GM23338 (cell line): ENCODE results near the gene SYT14. TPM values are rescaled to one million over a fixed set of nuclear protein-coding genes. Genes with fewer than 3 reads are reported as not detected.

Source experiments
- ATAC-seq: fragments of 200-7000 bp; cut with Tn5 transposase; 3 replicates; pipeline ENCODE4 v1.9.1; 2020
- DNase-seq: peaks from one replicate; pipeline ENCODE4 v3.0.0-alpha.2; 2015; ENCODE audit warnings: low spot score
- H2AFZ ChIP-seq: fragments of 200-600 bp; sonication (generic); 2 replicates; pipeline ENCODE4 v1.8.0; 2016; ENCODE audit warnings: antibody characterized with exemption, mild to moderate bottlenecking, moderate library complexity
- H3F3A ChIP-seq: fragments of 200-600 bp; sonication (generic); replicated peaks from 2 replicates; pipeline ENCODE4 v1.8.0; 2017; ENCODE audit warnings: antibody characterized with exemption, mixed run types, low read depth
- H3K27ac ChIP-seq: fragments of 200-600 bp; sonication (generic); 2 replicates; pipeline ENCODE4 v1.6.1; 2016; ENCODE audit warnings: low read depth
- H3K27me3 ChIP-seq: fragments of 200-600 bp; sonication (generic); 2 replicates; pipeline ENCODE4 v1.8.0; 2016; ENCODE audit warnings: mild to moderate bottlenecking, mixed run types, moderate library complexity; ENCODE audit not compliant: insufficient read depth
- H3K36me3 ChIP-seq: fragments of 200-600 bp; sonication (generic); 2 replicates; pipeline ENCODE4 v1.8.0; 2016; ENCODE audit warnings: mild to moderate bottlenecking; ENCODE audit not compliant: insufficient read depth
- H3K4me1 ChIP-seq: fragments of 200-600 bp; sonication (generic); 2 replicates; pipeline ENCODE4 v1.8.0; 2016; ENCODE audit warnings: mild to moderate bottlenecking, moderate library complexity; ENCODE audit not compliant: insufficient read depth
- H3K4me2 ChIP-seq: fragments of 200-600 bp; sonication (generic); 2 replicates; pipeline ENCODE4 v1.7.1; 2017; ENCODE audit warnings: mixed run types
- H3K4me3 ChIP-seq: fragments of 200-600 bp; sonication (generic); 2 replicates; pipeline ENCODE4 v1.6.1; 2016; ENCODE audit warnings: mixed run types
- H3K79me2 ChIP-seq: fragments of 200-600 bp; sonication (generic); replicated peaks from 2 replicates; pipeline ENCODE4 v1.8.0; 2017; ENCODE audit warnings: mild to moderate bottlenecking; ENCODE audit not compliant: insufficient read depth
- H3K9me2 ChIP-seq: fragments of 200-600 bp; sonication (generic); 2 replicates; pipeline ENCODE4 v1.8.0; 2017; ENCODE audit not compliant: insufficient read depth
- H4K20me1 ChIP-seq: fragments of 200-600 bp; sonication (generic); replicated peaks from 2 replicates; pipeline ENCODE4 v1.8.0; 2017; ENCODE audit warnings: mild to moderate bottlenecking; ENCODE audit not compliant: insufficient read depth
- H3K27ac Mint-ChIP-seq: 2 replicates; pipeline ENCODE4 v1.8.0; 2020; ENCODE audit warnings: inconsistent platforms, mild to moderate bottlenecking, moderate library complexity, mixed read lengths
- H3K27me3 Mint-ChIP-seq: 3 replicates; pipeline ENCODE4 v1.8.0; 2022; ENCODE audit warnings: low read depth, mild to moderate bottlenecking, moderate library complexity, mixed read lengths, inconsistent platforms; ENCODE audit not compliant: insufficient read depth, poor library complexity
- H3K36me3 Mint-ChIP-seq: 3 replicates; pipeline ENCODE4 v1.8.0; 2021; ENCODE audit warnings: low read depth, mild to moderate bottlenecking, inconsistent platforms, moderate library complexity, mixed read lengths
- H3K4me1 Mint-ChIP-seq: 3 replicates; pipeline ENCODE4 v1.8.0; 2020; ENCODE audit warnings: mild to moderate bottlenecking, inconsistent platforms, mixed read lengths
- H3K4me3 Mint-ChIP-seq: 3 replicates; pipeline ENCODE4 v1.8.0; 2021; ENCODE audit warnings: moderate library complexity, mild to moderate bottlenecking, inconsistent platforms, mixed read lengths
- H3K9me3 Mint-ChIP-seq: 3 replicates; pipeline ENCODE4 v1.8.0; 2020; ENCODE audit warnings: moderate library complexity, mild to moderate bottlenecking, inconsistent platforms, mixed read lengths
- CREB1 ChIP-seq: fragments of 250-450 bp; sonication (Bioruptor Pico); IDR thresholded peaks from 2 replicates; pipeline ENCODE4 v1.5.0; 2020; ENCODE audit warnings: low read depth, mild to moderate bottlenecking, moderate library complexity
- EZH2phosphoT487 ChIP-seq: fragments of 200-600 bp; sonication (generic); IDR thresholded peaks from one replicate; pipeline ENCODE4 v1.8.1; 2018; ENCODE audit warnings: antibody characterized with exemption; ENCODE audit not compliant: unreplicated experiment
- ZNF114 ChIP-seq: fragments of 250-450 bp; sonication (Bioruptor Pico); IDR thresholded peaks from 2 replicates; pipeline ENCODE4 v1.5.0; 2020; ENCODE audit warnings: mild to moderate bottlenecking, moderate library complexity
- ZNF331 ChIP-seq: fragments of 250-450 bp; sonication (Bioruptor Pico); IDR thresholded peaks from 2 replicates; pipeline ENCODE4 v1.5.0; 2020; ENCODE audit warnings: low read depth, mild to moderate bottlenecking, moderate library complexity
- polyA plus RNA-seq: library from polyadenylated mRNA; unstranded; fragments of >200 nt; fragmentation: Nextera tagmentation; extraction: Ambion mirVana; gene quantifications from 2 replicates; pipeline ENCODE4 v1.2.1, GENCODE V29; 2016
- total RNA-seq: library from RNA; depleted of rRNA; stranded (reverse); fragments of >200 nt; shearing (Covaris generic); gene quantifications from 2 replicates; pipeline ENCODE4 v1.2.3, GENCODE V29; 2014
- TF ChIP-seq, protein P1 (sequence below): IDR thresholded peaks from 2 replicates; pipeline ENCODE4 v1.6.1; 2016; ENCODE audit warnings: antibody characterized with exemption
- TF ChIP-seq, protein P2 (sequence below): fragments of 250-450 bp; sonication (Bioruptor Pico); IDR thresholded peaks from 2 replicates; pipeline ENCODE4 v1.5.0; 2020; ENCODE audit warnings: mild to moderate bottlenecking, moderate library complexity

SYT14 gene
- total and polyA plus RNA-seq, 2 experiments from 2014 or later, result 5.2 to 22.4 TPM

DNA sequence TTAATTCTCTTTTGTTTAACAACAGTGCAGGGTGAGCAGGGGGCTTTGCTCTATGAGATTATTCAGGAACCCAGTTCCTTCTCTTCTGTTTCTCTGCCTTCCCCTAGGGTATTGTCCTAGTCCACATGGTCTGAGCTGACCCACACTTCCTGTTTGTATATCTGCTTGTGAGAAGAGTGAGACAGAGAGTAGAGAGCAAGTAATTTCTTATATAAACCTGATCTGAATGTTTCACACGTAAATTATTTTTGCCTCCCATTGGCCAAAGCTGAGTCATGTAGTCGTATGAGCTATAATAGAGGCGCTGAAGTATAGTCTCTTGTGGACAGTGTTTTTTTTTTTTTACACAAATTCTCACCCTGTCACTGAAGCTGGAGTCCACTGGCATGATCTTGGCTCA is 160.3 kb downstream of the SYT14 start (continued):
- TF ChIP-seq ZNF331, result no peak
- TF ChIP-seq ZNF114, result no peak
- no peak for TF ChIP-seq EZH2phosphoT487

DNA sequence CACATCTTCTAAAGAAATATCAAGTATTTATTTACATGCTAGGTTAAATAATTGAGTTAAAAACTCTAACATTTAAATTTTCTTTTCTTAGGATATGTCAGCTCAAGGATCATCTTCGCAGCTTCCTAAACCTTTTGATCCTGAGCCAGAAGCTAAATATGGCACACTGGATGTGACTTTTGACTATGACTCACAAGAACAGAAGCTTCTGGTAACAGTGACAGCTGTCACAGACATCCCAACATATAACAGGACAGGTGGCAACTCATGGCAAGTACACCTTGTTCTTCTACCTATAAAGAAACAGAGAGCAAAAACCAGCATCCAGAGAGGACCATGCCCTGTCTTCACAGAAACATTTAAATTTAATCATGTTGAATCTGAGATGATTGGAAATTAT is 161.9 kb downstream of the SYT14 start:
- H3F3A ChIP-seq, result no peaks in the 10 kb centered on the region
- H3K36me3 Mint-ChIP-seq, result peaks cover 9% of the 10 kb centered on the region; the same call in 1 of the 3 replicates
- no peaks in the 10 kb centered on the region for H3K27me3 ChIP-seq
- H3K79me2 ChIP-seq, result no peaks in the 10 kb centered on the region
- H2AFZ ChIP-seq, result no peak overlapping the region
- H3K4me2 ChIP-seq, result no peak overlapping the region
- no peaks in the 10 kb centered on the region for H3K4me1 ChIP-seq
- H3K27me3 Mint-ChIP-seq, result no peaks in the 10 kb centered on the region
- ATAC-seq (no peak), DNase-seq (no peak)
- H3K9me3 Mint-ChIP-seq, result no peaks in the 10 kb centered on the region
- no peaks in the 10 kb centered on the region for H3K4me1 Mint-ChIP-seq
- H3K4me3 Mint-ChIP-seq, result no peak overlapping the region
- TF ChIP-seq ZNF114 (no peak), CREB1 (CRISPR knock-in tag) (no peak), ZNF331 (no peak)
- TF ChIP-seq, protein P1, sequence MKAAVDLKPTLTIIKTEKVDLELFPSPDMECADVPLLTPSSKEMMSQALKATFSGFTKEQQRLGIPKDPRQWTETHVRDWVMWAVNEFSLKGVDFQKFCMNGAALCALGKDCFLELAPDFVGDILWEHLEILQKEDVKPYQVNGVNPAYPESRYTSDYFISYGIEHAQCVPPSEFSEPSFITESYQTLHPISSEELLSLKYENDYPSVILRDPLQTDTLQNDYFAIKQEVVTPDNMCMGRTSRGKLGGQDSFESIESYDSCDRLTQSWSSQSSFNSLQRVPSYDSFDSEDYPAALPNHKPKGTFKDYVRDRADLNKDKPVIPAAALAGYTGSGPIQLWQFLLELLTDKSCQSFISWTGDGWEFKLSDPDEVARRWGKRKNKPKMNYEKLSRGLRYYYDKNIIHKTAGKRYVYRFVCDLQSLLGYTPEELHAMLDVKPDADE, result no peak
- TF ChIP-seq, protein P2, sequence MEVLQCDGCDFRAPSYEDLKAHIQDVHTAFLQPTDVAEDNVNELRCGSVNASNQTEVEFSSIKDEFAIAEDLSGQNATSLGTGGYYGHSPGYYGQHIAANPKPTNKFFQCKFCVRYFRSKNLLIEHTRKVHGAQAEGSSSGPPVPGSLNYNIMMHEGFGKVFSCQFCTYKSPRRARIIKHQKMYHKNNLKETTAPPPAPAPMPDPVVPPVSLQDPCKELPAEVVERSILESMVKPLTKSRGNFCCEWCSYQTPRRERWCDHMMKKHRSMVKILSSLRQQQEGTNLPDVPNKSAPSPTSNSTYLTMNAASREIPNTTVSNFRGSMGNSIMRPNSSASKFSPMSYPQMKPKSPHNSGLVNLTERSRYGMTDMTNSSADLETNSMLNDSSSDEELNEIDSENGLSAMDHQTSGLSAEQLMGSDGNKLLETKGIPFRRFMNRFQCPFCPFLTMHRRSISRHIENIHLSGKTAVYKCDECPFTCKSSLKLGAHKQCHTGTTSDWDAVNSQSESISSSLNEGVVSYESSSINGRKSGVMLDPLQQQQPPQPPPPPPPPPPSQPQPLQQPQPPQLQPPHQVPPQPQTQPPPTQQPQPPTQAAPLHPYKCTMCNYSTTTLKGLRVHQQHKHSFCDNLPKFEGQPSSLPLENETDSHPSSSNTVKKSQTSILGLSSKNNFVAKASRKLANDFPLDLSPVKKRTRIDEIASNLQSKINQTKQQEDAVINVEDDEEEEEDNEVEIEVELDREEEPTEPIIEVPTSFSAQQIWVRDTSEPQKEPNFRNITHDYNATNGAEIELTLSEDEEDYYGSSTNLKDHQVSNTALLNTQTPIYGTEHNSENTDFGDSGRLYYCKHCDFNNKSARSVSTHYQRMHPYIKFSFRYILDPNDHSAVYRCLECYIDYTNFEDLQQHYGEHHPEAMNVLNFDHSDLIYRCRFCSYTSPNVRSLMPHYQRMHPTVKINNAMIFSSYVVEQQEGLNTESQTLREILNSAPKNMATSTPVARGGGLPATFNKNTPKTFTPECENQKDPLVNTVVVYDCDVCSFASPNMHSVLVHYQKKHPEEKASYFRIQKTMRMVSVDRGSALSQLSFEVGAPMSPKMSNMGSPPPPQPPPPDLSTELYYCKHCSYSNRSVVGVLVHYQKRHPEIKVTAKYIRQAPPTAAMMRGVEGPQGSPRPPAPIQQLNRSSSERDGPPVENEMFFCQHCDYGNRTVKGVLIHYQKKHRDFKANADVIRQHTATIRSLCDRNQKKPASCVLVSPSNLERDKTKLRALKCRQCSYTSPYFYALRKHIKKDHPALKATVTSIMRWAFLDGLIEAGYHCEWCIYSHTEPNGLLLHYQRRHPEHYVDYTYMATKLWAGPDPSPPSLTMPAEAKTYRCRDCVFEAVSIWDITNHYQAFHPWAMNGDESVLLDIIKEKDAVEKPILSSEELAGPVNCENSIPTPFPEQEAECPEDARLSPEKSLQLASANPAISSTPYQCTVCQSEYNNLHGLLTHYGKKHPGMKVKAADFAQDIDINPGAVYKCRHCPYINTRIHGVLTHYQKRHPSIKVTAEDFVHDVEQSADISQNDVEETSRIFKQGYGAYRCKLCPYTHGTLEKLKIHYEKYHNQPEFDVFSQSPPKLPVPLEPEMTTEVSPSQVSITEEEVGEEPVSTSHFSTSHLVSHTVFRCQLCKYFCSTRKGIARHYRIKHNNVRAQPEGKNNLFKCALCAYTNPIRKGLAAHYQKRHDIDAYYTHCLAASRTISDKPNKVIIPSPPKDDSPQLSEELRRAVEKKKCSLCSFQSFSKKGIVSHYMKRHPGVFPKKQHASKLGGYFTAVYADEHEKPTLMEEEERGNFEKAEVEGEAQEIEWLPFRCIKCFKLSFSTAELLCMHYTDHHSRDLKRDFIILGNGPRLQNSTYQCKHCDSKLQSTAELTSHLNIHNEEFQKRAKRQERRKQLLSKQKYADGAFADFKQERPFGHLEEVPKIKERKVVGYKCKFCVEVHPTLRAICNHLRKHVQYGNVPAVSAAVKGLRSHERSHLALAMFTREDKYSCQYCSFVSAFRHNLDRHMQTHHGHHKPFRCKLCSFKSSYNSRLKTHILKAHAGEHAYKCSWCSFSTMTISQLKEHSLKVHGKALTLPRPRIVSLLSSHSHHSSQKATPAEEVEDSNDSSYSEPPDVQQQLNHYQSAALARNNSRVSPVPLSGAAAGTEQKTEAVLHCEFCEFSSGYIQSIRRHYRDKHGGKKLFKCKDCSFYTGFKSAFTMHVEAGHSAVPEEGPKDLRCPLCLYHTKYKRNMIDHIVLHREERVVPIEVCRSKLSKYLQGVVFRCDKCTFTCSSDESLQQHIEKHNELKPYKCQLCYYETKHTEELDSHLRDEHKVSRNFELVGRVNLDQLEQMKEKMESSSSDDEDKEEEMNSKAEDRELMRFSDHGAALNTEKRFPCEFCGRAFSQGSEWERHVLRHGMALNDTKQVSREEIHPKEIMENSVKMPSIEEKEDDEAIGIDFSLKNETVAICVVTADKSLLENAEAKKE (CRISPR knock-in tag), result no peak
- H3K27ac Mint-ChIP-seq, result no peak overlapping the region
- H3K36me3 ChIP-seq, result no peaks in the 10 kb centered on the region
- H3K4me3 ChIP-seq, result no peak overlapping the region
- H4K20me1 ChIP-seq, result no peaks in the 10 kb centered on the region
- no peaks in the 10 kb centered on the region for H3K9me2 ChIP-seq
- H3K27ac ChIP-seq, result no peak overlapping the region
